ENCODE measurements around the gene TMEM147.
"Not testable (repeated sequence)": the region's sequence is repeated elsewhere in the genome, so short reads cannot be mapped to it uniquely, and the experiment has no call there.

The TMEM147 gene

DNA sequence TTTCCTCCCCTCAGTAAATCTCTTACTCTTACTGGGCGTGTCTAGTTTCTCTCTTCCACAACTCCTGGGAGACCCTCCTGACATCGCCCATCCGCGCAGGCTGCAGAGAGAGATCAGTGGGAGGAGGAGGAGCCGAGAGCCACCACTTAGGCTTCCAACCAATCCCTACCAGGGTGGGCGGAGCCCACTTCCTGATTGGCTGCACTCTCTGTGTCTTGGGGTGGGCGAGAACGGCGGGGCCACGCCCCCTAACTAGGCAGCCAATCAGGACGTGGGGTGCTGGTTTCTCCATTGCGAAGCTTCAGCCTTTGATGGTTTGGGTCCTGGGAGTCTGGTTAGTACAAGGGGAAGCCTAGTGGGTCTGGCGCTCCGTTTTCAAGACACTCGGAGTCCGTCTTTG is 40.4 kb downstream of the TMEM147 start, which contains the start of gene PMIS2:
TSS of gene PMIS2 (plus strand) at position 326 of the 400 bp plus-strand sequence. CDS start 87 bp downstream, outside the sequence.
- TF ChIP-seq, protein P1, sequence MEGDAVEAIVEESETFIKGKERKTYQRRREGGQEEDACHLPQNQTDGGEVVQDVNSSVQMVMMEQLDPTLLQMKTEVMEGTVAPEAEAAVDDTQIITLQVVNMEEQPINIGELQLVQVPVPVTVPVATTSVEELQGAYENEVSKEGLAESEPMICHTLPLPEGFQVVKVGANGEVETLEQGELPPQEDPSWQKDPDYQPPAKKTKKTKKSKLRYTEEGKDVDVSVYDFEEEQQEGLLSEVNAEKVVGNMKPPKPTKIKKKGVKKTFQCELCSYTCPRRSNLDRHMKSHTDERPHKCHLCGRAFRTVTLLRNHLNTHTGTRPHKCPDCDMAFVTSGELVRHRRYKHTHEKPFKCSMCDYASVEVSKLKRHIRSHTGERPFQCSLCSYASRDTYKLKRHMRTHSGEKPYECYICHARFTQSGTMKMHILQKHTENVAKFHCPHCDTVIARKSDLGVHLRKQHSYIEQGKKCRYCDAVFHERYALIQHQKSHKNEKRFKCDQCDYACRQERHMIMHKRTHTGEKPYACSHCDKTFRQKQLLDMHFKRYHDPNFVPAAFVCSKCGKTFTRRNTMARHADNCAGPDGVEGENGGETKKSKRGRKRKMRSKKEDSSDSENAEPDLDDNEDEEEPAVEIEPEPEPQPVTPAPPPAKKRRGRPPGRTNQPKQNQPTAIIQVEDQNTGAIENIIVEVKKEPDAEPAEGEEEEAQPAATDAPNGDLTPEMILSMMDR (IDR thresholded peaks at IDR 0.05; ENCODE audit: insufficient read depth, low read length, missing control alignments), result no peak
- ChIA-PET CTCF (no interaction called here), POLR2A (no interaction called here)
- no peak within 1 kb of the TSS for H3K4me3 ChIP-seq (ENCODE audit: low read depth, low read length)
- DNase-seq (ENCODE audit: low read depth, low spot score), result no peak

DNA sequence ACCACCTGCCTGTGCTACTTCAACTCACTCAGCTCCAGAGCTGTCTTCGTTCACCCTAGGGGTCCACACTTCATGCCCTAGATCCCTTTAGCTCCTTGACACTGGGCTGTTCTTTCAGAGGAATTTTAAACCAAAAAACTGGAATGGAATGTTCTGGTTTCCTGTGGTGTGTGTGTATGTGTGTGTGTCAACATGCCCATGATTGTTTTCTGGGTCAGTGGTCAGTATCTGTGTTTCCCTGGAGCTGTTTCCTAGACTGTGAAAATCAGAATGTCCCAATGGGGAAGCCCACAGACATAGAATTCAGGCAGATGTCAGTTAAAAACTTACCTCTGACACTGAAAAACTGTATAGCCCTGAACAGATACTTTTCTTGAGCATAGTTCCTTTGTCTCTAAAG is 41.9 kb downstream of the TMEM147 start:
- no peak overlapping the region for H3K4me3 ChIP-seq (ENCODE audit: low read depth, low read length)
- no peak for DNase-seq (ENCODE audit: low read depth, low spot score)
- TF ChIP-seq, protein P1 (IDR thresholded peaks at IDR 0.05; ENCODE audit: insufficient read depth, low read length, missing control alignments), result no peak
- ChIA-PET POLR2A (no interaction called here), CTCF (interaction anchor here (0.8 to 1.5 kb wide), 2 partner anchors 31 to 77 kb away, joined by 3 to 4 read pairs; no protein-coding TSS in a partner anchor)

DNA sequence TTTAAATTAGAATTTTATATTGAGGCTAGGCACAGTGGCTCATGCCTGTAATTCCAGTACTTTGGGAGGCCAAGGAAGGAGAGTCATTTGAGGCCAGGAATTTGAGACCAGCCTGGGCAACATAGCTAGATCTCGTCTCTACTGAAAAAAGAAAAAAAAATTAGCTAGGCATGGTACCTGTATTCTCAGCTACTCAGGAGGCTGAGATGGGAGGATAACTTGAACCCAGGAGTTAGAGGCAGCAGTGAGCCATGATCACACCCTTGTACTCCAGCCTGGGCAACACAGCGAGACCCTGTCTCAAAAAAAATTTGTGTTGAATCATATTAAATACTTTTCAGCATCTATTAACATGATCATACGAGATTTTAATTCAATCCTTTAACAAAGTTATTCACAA is 45.4 kb downstream of the TMEM147 start:
- ChIA-PET POLR2A (no interaction called here), CTCF (interaction anchor here (1.3 kb wide), 1 partner anchor 237 kb away, joined by 3 read pairs; no protein-coding TSS in a partner anchor)
- DNase-seq (ENCODE audit: low read depth, low spot score), result no peak
- TF ChIP-seq, protein P1 (IDR thresholded peaks at IDR 0.05; ENCODE audit: insufficient read depth, low read length, missing control alignments), result no peak
- no peak overlapping the region for H3K4me3 ChIP-seq (ENCODE audit: low read depth, low read length)

DNA sequence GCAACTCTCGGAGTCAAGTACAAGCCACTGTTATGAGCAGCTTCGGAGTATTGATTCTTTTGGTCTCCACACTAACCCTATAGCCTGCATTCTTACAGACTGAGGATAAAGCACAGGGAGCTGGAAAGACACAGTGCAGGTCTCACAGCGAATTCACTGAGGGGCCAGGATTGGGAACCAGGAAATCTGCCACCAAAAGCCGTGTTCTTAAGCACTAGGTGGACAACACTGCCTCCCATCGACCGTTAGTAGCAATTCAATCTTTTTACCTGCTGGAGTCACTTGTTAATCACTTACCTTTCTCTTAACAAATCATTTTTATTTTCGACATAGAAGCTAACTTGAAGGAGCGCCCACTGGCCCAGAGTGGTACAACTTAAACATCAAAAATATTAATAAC is 46.8 kb downstream of the TMEM147 start:
- CTCF ChIA-PET, result interaction anchor here (0.8 to 2.0 kb wide), 10 partner anchors 9 to 238 kb away, joined by 3 to 8 read pairs (median 5); partner anchors contain the start of gene FFAR3
- POLR2A ChIA-PET, result no interaction called here
- DNase-seq (ENCODE audit: low read depth, low spot score), result no peak
- H3K4me3 ChIP-seq (ENCODE audit: low read depth, low read length), result no peak overlapping the region
- TF ChIP-seq, protein P1 (IDR thresholded peaks at IDR 0.05; ENCODE audit: insufficient read depth, low read length, missing control alignments), result peak; percentile 36

DNA sequence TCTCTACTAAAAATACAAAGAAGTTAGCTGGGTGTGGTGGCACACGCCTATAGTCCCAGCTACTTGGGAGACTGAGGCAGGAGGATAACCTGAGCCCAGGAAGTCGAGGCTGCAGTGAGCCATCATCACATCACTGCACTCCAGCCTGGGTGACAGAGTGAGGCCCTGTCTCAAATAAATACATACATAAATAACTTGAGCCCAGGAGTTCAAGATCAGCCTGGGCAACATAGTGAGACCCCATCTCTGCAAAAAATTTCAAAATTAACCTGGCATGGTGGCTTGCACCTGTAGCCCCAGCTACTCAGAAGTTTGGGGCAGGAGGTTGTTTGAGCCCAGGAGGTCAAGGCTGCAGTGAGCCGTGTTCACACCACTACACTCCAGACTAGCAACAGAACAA is 49.6 kb downstream of the TMEM147 start:
- H3K4me3 ChIP-seq (ENCODE audit: low read depth, low read length); POLR2A ChIA-PET; CTCF ChIA-PET; DNase-seq (ENCODE audit: low read depth, low spot score): not testable (repeated sequence)

DNA sequence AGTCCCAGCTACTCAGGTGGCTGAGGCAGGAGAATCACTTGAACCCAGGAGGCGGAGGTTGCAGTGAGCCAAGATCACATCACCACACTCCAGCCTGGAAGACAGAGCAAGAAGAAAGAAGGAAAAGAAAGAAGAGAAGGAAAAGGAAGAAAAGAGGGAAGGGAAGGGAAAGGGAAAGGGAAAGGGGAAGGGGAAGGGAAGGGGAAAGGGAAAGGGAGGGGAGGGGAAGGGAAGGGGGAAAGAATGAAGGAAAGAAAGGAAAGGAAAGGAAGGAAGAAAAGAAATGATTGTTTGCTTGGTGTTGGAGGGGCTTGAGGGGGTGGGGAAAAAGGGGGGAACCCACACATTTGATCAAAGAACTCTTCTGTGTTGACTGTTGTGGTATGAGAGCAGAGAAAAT is 50.5 kb downstream of the TMEM147 start:
- no peak overlapping the region for H3K4me3 ChIP-seq (ENCODE audit: low read depth, low read length)
- ChIA-PET CTCF (no interaction called here), POLR2A (no interaction called here)
- TF ChIP-seq, protein P1 (IDR thresholded peaks at IDR 0.05; ENCODE audit: insufficient read depth, low read length, missing control alignments), result no peak
- DNase-seq (ENCODE audit: low read depth, low spot score), result no peak

DNA sequence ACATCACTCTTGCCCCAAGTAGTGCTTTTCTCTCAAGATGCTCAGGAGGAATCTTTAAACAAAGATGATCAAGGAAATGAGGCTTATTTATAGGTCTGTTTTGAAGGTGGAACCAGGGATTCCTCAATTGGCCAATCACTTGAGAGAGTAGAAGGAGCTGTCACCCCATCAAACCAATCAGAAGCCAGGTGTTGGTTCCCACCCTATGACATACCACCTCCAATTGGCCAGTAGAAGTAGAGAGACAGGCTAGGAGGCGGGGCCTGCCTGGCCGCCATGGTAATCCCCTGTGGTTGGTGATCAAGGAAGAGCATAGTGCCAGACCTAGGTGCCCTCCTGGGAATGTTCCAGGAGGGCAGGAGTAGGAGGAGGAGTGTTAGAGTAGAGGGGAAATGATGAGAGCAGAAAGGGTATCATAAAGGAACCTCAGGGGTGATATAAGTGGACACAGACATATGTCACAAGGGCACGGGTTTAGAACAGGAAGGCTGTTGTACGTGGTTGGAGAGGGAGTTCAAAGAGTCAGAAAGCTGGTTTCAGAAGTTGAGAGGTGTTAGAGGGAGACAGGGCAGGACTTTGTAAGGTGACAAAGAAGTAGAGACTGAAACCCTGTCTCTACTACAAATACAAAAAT is 51.1 kb downstream of the TMEM147 start:
- no peak overlapping the region for H3K4me3 ChIP-seq (ENCODE audit: low read depth, low read length)
- DNase-seq (ENCODE audit: low read depth, low spot score), result no peak
- TF ChIP-seq, protein P1 (IDR thresholded peaks at IDR 0.05; ENCODE audit: insufficient read depth, low read length, missing control alignments), result no peak
- ChIA-PET POLR2A (no interaction called here), CTCF (interaction anchor here (0.9 to 1.4 kb wide), 2 partner anchors 88 to 243 kb away, joined by 3 read pairs; no protein-coding TSS in a partner anchor)
